HG03175 (cell line): ENCODE measurements around the gene PIWIL1.

Experiments
- ATAC-seq: cut with Tn5 transposase; IDR thresholded peaks from one replicate; pipeline ENCODE4 v1.9.1; 2021; ENCODE audit warnings: mild to moderate bottlenecking, moderate library complexity; ENCODE audit not compliant: unreplicated experiment

Gene PIWIL1

DNA sequence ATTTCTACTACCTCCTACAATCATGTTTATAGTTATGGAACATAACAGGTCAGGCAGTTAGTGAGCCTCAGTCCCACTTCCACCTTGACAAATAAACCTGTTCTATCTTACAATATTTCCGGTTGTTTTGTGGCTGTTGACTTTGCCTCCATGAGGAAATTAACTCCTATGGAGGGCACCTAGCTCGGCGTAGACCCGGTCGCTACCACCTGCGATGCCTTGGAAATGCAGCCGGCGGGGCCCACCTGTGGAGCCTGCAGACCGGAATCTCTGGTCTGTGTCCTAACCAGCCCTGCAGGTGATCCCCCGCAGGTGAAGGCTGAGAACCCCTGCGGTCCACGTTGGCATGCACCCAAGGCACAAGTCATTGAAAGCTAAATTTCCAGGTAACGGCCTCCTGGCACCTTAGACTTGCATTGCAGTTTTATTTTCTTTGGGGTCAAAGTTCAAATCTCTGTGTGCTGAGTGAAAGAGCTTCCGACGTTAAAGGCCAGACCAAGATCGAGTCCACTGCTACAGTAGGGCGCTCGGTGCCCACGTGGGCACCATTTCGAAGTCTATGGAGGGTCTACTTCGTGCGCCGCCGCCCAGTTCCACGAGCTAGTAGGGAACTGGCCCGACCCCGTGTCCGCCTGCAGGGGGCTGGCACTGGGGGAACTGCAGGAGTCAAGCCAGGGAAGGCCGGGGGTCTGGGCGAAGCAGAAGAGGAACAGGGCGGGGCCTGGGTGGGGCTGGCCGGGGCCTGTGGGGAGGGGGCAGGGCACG, 782 bp upstream of the PIWIL1 start:
- ATAC-seq, result no peak

DNA sequence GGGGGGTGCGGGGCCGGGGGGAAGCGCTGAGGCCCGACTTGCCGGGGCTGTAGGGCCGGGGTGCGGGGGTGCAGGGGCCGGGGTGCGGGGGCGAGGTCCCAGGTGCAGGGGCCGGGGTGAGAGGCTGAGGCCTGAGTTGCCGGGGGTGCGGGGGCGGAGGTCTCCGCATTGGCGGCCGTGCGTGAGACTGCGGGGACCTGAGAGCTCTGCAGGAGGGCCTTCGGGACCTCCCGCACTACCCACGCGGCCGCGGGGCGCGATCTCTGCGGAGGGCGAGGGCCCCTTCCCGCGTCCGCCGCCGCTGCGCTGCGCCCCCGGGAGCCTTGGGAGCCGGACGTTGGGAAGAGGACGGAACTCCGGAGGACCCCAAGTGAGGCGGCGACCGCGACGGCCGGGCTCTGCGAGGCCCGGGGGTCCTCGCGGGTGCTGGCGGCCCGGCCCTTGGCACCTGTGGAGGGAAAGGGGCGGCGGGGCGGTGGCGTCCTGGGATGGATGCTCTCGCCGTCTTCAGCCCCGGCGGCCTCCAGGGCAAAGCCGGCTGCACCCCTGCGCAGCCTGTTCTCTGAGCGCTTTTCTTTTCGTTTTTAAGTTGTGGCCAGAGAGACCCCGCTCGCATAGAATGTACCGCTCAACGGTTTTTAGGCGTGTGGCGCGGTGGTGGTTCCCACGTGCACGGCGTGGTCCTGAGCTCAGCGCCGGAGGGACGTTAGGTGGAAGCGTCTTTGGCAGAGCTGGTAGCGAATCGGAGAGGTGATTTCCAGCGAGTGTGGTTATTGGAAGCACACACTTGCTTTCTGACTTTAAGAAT, 1.3 kb downstream of the PIWIL1 start:
- no peak for ATAC-seq

DNA sequence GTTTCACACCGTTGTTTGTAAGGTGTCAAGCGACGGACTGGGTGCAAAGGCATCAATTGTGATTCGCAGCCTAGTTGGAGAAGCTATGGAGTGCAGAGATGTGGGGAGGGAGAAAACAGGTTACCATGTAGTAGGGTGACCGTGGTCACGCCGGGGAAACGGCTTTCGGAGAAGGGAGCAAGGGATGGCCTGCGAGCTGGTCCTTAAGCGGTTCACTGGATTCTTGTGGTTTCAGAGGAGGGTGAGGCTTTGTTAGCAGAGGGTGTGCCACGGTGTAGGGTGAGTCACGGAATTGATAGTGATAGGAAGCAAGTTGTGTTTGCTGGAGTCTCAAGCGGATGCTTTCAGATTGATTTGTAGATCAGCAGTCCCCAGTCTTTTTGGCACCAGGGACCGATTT, 2.3 kb downstream of the PIWIL1 start:
- no peak for ATAC-seq

- no peak for ATAC-seq
Observed at GRCh38 chr12:130342442-130342841, 4.8 kb downstream of the PIWIL1 start.

DNA sequence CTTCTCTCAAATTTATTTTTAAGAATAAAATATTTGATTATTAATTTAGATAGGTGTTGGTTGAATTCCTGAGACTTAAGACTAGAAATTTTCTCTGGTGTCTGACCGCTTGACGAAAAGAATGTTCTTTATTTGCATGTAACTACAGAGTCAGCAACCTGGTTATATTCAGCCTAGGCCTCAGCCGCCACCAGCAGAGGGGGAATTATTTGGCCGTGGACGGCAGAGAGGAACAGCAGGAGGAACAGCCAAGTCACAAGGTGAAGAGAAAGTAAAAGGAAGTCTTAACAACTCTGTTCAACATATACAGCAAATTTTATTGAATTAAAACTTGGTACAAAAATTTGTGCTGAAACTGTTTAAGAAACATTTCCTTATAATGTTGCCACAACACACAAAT, 5.2 kb downstream of the PIWIL1 start:
- no peak for ATAC-seq

GRCh38 chr12:130344529-130344928, 6.8 kb downstream of the PIWIL1 start:
- ATAC-seq, result no peak

- no peak for ATAC-seq
Observed at GRCh38 chr12:130345292-130345691, 7.6 kb downstream of the PIWIL1 start.

- ATAC-seq, result no peak
Observed at GRCh38 chr12:130347588-130347987, 9.9 kb downstream of the PIWIL1 start.

GRCh38 chr12:130350715-130351114, 13.0 kb downstream of the PIWIL1 start:
- ATAC-seq, result no peak

- no peak for ATAC-seq
Observed at GRCh38 chr12:130351326-130351725, 13.6 kb downstream of the PIWIL1 start.

GRCh38 chr12:130353081-130353480, 15.4 kb downstream of the PIWIL1 start:
- ATAC-seq, result no peak

DNA sequence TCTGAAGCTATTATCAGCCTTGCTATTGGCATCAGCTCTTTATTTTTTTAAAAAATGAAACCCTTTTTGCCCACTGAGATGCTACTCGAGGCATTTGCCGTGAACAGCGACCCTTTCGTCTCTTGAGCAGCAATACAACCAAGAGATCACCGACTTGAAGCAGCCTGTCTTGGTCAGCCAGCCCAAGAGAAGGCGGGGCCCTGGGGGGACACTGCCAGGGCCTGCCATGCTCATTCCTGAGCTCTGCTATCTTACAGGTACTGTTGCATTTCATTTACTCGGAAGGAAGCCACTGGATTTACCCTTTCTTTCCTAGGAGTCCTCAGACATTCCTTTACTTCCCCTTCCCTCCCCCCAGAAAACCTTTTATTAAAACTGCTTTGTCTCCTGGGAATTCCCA, 16.7 kb downstream of the PIWIL1 start:
- ATAC-seq, result no peak

DNA sequence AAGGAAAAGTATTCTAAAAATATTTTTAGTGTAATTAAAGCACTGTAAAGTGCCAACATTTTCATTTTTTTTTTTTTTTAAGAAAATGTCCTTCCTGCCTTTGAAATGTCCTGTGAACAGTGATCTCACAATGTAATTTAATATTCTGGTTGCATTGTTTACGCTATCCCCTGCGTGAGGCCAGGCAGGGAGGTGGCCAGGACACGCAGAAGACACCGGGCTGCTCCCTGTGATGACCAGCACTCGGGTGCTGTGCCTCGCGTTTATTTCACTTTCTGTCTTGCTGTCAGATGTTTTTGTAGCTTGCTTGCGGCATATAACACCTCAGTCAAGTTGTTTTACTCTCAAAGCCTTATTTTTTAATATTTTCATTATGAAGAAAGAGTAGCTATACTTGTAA, 18.5 kb downstream of the PIWIL1 start:
- ATAC-seq, result no peak

- ATAC-seq, result no peak
Observed at GRCh38 chr12:130357241-130357640, 19.6 kb downstream of the PIWIL1 start.

- no peak for ATAC-seq
Observed at GRCh38 chr12:130357729-130358330, 20.1 kb downstream of the PIWIL1 start.

GRCh38 chr12:130362060-130362459, 24.4 kb downstream of the PIWIL1 start:
- ATAC-seq, result no peak

GRCh38 chr12:130364578-130364977, 26.9 kb downstream of the PIWIL1 start:
- no peak for ATAC-seq

- no peak for ATAC-seq
Observed at GRCh38 chr12:130366159-130366558, 28.5 kb downstream of the PIWIL1 start.

- ATAC-seq, result no peak
Observed at GRCh38 chr12:130367003-130367402, 29.3 kb downstream of the PIWIL1 start.

- no peak for ATAC-seq
Observed at GRCh38 chr12:130367523-130367922, 29.8 kb downstream of the PIWIL1 start.

DNA sequence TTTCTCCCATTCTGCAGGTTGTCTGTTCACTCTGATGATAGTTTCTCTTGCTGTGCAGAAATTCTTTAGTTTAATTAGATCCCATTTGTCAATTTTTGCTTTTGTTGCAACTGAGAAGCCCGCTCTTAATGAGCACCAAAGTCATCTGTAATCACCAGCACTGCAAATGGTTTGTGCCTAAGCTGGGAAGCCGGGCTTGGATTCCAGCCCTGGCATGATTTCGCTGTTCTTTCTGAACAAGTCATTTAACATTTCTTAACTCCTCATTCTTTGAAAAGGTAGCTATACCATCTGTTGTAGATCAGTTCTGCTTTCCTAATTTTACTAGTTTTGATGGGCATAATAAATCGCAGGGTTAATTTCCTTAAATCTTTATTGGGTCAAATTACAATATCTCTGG, 32.1 kb downstream of the PIWIL1 start:
- no peak for ATAC-seq

DNA sequence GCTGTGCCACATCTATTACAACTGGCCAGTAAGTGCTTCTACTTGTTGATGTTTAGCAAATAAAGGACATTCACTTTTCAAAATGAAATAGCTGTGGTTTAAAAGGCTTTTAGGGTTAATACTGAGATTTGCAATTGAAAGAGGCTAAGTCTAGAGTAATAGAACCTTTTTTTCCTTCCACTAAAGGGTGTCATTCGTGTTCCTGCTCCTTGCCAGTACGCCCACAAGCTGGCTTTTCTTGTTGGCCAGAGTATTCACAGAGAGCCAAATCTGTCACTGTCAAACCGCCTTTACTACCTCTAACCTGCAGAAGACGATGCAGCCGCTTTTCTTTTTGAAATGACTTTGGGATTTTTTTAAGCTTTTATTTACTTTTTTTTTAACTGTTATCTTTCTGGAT, 33.6 kb downstream of the PIWIL1 start:
- ATAC-seq, result no peak
